Suprapubic skin (tissue), 4 donors: ENCODE data around the gene CYTH2.

Experiments used
- EP300 ChIP-seq: sonication (generic); formaldehyde crosslinking; IDR thresholded peaks from one replicate; pipeline ENCODE4 v1.6.1; 2017; ENCODE audit warnings: antibody characterized with exemption
- POLR2A ChIP-seq, 2 donors: fragments of 450-650 bp; IDR thresholded peaks; one replicate each; pipeline ENCODE4 v1.6.1; 2017; ENCODE audit warnings: antibody characterized with exemption in 2 of 2, mild to moderate bottlenecking in 2 of 2, moderate library complexity in 2 of 2
- POLR2AphosphoS5 ChIP-seq, 3 donors: sonication (generic); formaldehyde crosslinking; IDR thresholded peaks; one replicate each; pipeline ENCODE4 v1.6.1; 2017; ENCODE audit warnings: antibody characterized with exemption in 3 of 3
- TF ChIP-seq, protein P1 (sequence below), 2 donors: fragments of 200-600 bp in 1 of 2; fragments of 450-650 bp in 1 of 2; sonication (generic) in 1 of 2; IDR thresholded peaks; one replicate each; pipeline ENCODE4 v1.5.1; 2016 to 2019; ENCODE audit warnings: antibody characterized with exemption in 2 of 2, mild to moderate bottlenecking in 1 of 2, moderate library complexity in 1 of 2

DNA sequence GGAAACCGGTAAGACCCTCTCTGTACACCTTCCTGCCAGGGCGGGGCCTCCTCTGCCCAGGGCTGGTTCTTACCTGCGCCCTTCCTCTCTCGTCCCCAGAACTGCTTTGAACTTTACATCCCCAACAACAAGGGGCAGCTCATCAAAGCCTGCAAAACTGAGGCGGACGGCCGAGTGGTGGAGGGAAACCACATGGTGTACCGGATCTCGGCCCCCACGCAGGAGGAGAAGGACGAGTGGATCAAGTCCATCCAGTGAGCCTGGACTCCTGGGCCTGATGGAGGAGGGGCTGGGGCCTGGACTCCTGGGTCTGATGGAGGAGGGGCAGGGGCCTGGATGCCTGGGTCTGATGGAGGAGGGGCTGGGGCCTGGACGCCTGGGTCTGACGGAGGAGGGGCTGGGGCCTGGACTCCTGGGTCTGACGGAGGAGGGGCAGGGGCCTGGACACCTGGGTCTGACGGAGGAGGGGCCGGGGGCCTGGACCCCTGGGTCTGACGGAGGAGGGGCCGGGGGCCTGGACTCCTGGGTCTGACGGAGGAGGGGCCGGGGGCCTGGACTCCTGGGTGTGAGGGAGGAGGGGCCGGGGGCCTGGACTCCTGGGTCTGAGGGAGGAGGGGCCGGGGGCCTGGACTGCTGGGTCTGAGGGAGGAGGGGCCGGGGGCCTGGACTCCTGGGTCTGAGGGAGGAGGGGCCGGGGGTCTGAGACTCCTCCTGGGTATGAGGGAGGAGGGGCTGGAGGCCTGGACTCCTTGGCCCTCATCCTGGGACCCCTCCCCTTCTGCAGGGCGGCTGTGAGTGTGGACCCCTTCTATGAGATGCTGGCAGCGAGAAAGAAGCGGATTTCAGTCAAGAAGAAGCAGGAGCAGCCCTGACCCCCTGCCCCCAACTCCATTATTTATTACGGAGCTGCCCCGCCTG, 9.4 kb downstream of the CYTH2 start:
- TF ChIP-seq, protein P1, sequence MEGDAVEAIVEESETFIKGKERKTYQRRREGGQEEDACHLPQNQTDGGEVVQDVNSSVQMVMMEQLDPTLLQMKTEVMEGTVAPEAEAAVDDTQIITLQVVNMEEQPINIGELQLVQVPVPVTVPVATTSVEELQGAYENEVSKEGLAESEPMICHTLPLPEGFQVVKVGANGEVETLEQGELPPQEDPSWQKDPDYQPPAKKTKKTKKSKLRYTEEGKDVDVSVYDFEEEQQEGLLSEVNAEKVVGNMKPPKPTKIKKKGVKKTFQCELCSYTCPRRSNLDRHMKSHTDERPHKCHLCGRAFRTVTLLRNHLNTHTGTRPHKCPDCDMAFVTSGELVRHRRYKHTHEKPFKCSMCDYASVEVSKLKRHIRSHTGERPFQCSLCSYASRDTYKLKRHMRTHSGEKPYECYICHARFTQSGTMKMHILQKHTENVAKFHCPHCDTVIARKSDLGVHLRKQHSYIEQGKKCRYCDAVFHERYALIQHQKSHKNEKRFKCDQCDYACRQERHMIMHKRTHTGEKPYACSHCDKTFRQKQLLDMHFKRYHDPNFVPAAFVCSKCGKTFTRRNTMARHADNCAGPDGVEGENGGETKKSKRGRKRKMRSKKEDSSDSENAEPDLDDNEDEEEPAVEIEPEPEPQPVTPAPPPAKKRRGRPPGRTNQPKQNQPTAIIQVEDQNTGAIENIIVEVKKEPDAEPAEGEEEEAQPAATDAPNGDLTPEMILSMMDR (IDR thresholded peaks at IDR 0.05) = no peak
- no peak for TF ChIP-seq POLR2A (IDR thresholded peaks at IDR 0.05)
- TF ChIP-seq POLR2AphosphoS5 (IDR thresholded peaks at IDR 0.05) = no peak
- no peak for TF ChIP-seq EP300
